Measurements from ENCODE around the gene RPL29. TPM values are rescaled to one million over a fixed set of nuclear protein-coding genes. Genes with fewer than 3 reads are reported as not detected.

RPL29 gene
- total RNA-seq, 2 experiments from 2014 or later = 1,417 to 1,432 TPM

- ChIA-PET CTCF (interaction anchor here (0.7 to 5.0 kb wide), 5 partner anchors 9 to 131 kb away, joined by 3 to 31 read pairs (median 3); partner anchors contain the start of genes ABHD14A, ABHD14B, ACY1 and RRP9), POLR2A (interaction anchor here (0.6 to 5.5 kb wide), 3 partner anchors 9 to 1483 kb away, joined by 3 to 84 read pairs (median 4); partner anchors contain the start of gene ACY1)
These were observed 3.5 kb downstream of the RPL29 start for GRCh38 chr3:51992017-51992682.

GRCh38 chr3:51990501-51990971 lies 5.2 kb downstream of the RPL29 start:
- ChIA-PET CTCF (interaction anchor here (0.7 kb wide), 2 partner anchors 66 to 222 kb away, joined by 3 to 4 read pairs; partner anchors contain the start of gene DUSP7), POLR2A (interaction anchor here (1.0 to 1.3 kb wide), 2 partner anchors 17 to 66 kb away, joined by 3 read pairs; partner anchors contain the start of genes ABHD14B and DUSP7)

- ChIA-PET CTCF (no interaction called here), POLR2A (no interaction called here)
These were observed 7.2 kb downstream of the RPL29 start for GRCh38 chr3:51988286-51989146.

- POLR2A ChIA-PET = no interaction called here
- CTCF ChIA-PET = no interaction called here
These were observed 8.1 kb downstream of the RPL29 start for GRCh38 chr3:51987568-51987967.

DNA sequence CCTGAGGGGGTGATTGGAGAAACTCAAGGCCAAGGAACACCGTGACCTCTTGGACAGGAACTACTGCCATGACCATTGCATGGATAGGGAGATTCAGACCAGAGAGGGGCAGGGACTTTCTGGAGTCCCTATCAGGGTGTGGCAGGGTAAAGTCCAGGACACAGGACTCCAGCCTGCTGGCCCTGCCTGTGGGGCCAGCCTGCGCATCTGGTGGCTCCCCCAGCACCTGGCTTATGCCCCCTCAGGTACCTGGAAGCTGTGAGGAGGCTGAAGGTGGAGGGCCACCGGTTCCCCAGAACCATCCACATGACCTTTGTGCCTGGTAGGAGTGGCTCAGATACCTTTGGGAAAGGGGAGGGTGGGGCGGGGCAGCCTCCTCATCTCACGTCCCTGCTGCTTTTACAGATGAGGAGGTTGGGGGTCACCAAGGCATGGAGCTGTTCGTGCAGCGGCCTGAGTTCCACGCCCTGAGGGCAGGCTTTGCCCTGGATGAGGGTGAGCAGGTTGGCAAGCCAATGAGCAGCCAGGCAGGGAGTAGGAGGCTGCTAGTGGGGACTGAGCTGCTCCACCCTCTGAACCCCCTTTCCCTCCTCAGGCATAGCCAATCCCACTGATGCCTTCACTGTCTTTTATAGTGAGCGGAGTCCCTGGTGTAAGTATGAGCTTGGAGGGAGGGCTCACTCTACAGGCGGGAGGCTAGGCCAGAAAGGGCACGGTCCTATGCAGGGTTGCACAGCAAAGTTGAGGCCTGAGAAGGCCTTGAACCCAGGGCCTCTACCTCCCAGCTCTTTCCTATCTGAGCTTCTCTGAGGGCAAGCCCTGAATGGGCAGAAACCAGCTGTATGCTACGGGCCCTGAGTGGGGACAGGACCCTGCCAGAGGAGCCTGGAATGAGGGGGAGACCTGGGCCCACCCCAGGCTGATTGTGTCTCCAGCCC lies 9.4 kb downstream of the RPL29 start:
- ChIA-PET POLR2A (no interaction called here), CTCF (no interaction called here)

DNA sequence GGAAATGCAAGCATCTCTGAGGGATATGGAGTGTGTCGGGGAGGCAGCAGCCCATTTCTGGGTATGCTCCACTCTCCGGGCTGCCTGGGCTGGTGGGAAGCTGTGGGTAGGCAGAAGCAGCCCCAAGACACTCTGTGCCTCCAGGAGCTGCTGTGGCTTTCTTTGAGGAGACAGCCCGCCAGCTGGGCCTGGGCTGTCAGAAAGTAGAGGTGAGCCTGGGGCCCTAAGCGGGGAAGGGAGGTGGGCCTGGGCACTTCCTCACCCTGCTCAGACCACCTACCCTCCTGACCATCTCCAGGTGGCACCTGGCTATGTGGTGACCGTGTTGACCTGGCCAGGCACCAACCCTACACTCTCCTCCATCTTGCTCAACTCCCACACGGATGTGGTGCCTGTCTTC lies 10.6 kb downstream of the RPL29 start:
- ChIA-PET CTCF (interaction anchor here (2.1 to 4.1 kb wide), 2 partner anchors 9 to 43 kb away, joined by 6 to 31 read pairs; partner anchors contain the start of genes PARP3, RPL29 and RRP9), POLR2A (interaction anchor here (4.4 kb wide), 1 partner anchor 9 kb away, joined by 84 read pairs; the partner anchor contains the start of gene RPL29)

DNA sequence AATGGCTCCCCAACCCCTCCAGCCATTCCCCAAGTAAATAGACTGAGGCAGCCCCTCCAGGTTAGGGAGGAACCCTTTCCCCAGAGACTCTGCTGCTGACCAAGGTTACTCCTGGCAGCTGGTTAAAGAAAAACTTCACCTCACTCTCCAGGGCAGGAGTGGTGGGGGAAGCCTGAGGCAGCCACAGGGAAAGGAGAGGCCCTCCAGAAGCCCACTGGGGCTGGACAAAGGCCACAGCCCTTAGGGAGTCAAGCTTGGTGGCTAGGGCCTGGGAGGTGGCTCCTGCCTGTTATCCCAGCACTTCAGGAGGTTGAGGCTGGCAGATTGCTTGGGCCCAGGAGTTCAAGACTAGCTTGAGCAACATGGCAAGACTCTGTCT lies 11.4 kb downstream of the RPL29 start:
- CTCF ChIA-PET = interaction anchor here (0.7 to 4.1 kb wide), 5 partner anchors 10 to 156 kb away, joined by 3 to 31 read pairs (median 10); partner anchors contain the start of genes ABHD14A, ABHD14B, PARP3 and RPL29
- POLR2A ChIA-PET = interaction anchor here (0.7 to 4.4 kb wide), 3 partner anchors 9 to 293 kb away, joined by 4 to 84 read pairs (median 5); partner anchors contain the start of gene RPL29

DNA sequence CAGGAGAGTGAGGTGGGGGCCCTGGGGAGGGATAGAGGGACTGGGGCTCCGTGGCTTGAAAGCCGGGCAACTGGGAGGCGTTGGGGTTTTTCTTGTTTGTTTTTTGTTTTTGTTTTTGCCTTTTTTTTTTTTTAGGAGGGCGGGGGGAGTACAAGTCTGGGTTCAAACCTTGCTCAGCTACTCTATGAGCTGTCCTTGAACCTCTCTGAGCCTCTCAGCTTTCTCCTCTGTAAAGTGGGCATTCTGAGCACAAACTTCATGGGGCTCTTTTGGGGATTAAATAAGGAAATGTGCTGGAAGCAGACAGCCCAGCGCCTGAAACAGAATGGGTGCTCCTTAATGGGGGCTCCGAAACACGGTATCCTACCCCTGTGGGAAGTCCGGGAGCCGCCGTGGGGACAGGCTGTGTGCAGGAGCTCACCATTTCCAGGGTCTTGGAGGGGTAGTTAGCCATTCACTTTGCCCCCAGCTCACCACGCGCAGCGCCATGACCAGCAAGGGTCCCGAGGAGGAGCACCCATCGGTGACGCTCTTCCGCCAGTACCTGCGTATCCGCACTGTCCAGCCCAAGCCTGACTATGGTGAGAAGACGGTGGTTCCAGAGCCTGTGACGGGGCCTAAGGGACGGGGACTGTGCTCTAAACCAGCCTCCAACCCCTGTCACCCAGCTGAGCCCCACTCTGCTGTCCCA lies 12.0 kb downstream of the RPL29 start:
- ChIA-PET POLR2A (interaction anchor here (0.6 to 4.4 kb wide), 10 partner anchors 9 to 1643 kb away, joined by 3 to 84 read pairs (median 5); partner anchors contain the start of genes ABHD14A, ABHD14B, PARP3 and RASSF1), CTCF (interaction anchor here (0.6 to 4.1 kb wide), 7 partner anchors 10 to 295 kb away, joined by 3 to 31 read pairs (median 6); partner anchors contain the start of genes ABHD14A, ABHD14B, PARP3 and RPL29)

GRCh38 chr3:51982838-51983577 lies 12.7 kb downstream of the RPL29 start, which contains the start of gene ACY1:
Gene ACY1, plus strand, starts transcription at chr3:51983535. Its CDS starts 530 bp downstream, at chr3:51984065.
- CTCF ChIA-PET = interaction anchor here (0.8 to 4.1 kb wide), 8 partner anchors 9 to 296 kb away, joined by 3 to 31 read pairs (median 8); partner anchors contain the start of genes ABHD14A, ABHD14B, PARP3 and RPL29
- POLR2A ChIA-PET = interaction anchor here (0.7 to 4.4 kb wide), 10 partner anchors 8 to 470 kb away, joined by 3 to 84 read pairs (median 4); partner anchors contain the start of genes ABHD14A, ABHD14B, PARP3 and RPL29

DNA sequence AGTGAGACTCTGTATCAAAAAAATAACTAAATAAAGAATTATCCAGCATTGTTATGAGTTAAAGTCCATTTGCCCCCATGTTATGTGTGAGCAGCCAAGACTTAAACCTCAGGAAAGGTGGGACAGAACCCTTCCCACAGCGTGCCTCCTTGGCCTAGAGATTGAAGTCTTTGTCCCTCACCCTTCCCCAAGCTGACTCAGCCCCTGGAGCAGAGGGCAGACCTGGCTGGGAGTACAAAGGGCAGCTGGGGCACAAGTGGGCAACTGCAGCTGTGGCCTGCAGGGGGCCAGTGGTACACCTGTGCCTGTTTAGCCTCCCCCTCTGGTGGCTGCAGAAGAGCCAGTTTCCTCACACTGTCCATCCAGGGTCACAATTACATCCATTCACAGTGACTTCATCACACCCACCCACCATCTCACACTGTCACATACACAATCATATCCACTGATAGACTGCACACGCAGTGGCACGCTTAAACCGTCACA lies 13.3 kb downstream of the RPL29 start:
- ChIA-PET CTCF (interaction anchor here (0.5 to 4.1 kb wide), 10 partner anchors 8 to 389 kb away, joined by 3 to 31 read pairs (median 4); partner anchors contain the start of genes ABHD14A, ABHD14B, PARP3 and RPL29), POLR2A (interaction anchor here (0.5 to 4.4 kb wide), 11 partner anchors 7 to 471 kb away, joined by 3 to 84 read pairs (median 5); partner anchors contain the start of genes ABHD14A, ABHD14B, PARP3 and PCBP4)

GRCh38 chr3:51980253-51980652 lies 15.4 kb downstream of the RPL29 start:
- CTCF ChIA-PET = interaction anchor here (1.1 to 1.9 kb wide), 3 partner anchors 13 to 74 kb away, joined by 3 to 4 read pairs (median 4); partner anchors contain the start of gene PARP3

GRCh38 chr3:51978143-51978502 lies 17.6 kb downstream of the RPL29 start:
- ChIA-PET CTCF (no interaction called here), POLR2A (no interaction called here)

More at GRCh38 chr3:51980253-51980652, 15.4 kb downstream of the RPL29 start:
- POLR2A ChIA-PET = no interaction called here

DNA sequence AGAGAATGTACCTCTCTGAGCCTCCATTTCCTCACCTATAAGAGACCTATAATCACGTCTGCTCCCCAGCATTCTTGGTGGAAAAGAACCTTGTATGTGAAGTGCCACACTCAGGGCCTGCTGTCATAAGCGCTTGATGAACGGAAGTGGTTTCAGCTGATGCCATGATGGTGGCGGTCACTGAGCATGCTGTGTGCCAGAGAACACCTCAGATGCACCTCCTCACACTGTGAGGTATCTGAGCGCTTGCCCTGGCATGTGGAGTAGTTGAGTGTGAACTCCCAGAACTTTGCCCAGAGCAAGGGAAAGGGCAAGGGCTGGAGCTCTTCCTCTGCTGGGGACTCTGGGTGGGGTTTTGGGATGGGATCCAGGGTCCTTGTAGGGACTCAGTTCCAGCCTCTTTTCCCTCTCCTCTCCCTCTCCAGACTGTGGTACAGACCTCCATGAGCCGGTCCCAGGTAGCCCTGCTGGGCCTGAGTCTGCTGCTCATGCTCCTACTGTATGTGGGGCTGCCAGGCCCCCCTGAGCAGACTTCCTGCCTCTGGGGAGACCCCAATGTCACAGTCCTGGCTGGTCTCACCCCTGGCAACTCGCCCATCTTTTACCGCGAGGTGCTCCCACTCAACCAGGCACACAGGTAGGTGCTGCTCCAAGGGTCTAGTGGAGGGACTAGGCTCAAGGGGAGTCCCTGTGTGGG lies 18.1 kb downstream of the RPL29 start:
- POLR2A ChIA-PET = no interaction called here
- CTCF ChIA-PET = interaction anchor here (1.6 kb wide), 1 partner anchor 35 kb away, joined by 6 read pairs; no protein-coding TSS in a partner anchor

DNA sequence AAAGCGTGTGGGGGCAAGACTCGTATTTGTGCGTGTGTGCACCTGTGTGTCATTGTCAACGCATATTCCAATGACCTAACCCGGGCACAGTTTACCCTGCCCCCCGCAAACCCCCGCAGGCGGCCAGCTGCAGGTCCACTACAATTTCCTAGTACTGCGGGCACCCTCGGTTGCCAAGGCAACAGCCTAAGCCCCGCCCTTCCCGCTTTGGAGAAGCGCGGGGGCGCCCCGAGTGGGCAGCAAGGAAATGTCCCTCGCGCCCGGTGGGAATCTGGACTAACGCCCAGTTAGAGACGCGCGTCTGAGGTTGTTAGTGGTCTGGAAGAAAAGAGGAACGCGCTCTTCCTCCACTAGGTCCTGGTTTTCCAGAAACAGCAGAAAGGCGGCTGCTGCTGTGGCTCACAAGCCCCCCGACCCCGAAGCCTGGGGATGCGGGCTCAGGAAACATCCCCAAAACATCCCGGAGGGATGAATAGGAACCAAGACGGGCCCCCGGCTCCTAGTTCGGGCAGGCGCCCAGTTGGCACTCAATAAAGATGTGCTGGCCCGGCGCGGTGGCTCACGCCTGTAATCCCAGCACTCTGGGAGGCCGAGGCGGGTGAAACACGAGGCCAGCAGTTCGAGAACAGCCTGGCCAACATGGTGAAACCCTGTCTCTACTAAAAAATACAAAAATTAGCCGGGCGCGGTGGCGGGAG lies 19.7 kb downstream of the RPL29 start:
- ChIA-PET POLR2A (interaction anchor here (0.6 kb wide), 1 partner anchor 81 kb away, joined by 5 read pairs; no protein-coding TSS in a partner anchor), CTCF (interaction anchor here (0.7 to 4.5 kb wide), 3 partner anchors 33 to 80 kb away, joined by 3 to 42 read pairs (median 6); partner anchors contain the start of genes DUSP7, PARP3 and RRP9)
